ENCODE data around the gene SLC41A3. TPM values are rescaled to one million over a fixed set of nuclear protein-coding genes. Genes with fewer than 3 reads are reported as not detected.

The SLC41A3 gene
- total and polyA plus RNA-seq, 2 experiments from 2014 or later = 19.8 to 56.0 TPM

- no peaks in the 10 kb centered on the region for H3K79me2 ChIP-seq (ENCODE audit: insufficient read depth)
- 74 to 76% methylated on average over 8 of the region's 8 CpGs for WGBS, 2 experiments (ENCODE audit: low coverage in 1 of 2, low lambda C conversion rate in 2 of 2, missing lambda C conversion rate in 2 of 2)
Observed at GRCh38 chr3:126119976-126120375, 36.1 kb upstream of the SLC41A3 start.

GRCh38 chr3:126119008-126119675, 35.2 kb upstream of the SLC41A3 start:
- no peak for DNase-seq
- WGBS, 2 experiments (ENCODE audit: low coverage in 1 of 2, low lambda C conversion rate in 2 of 2, missing lambda C conversion rate in 2 of 2) = 57% methylated on average over 7 of the region's 7 CpGs
- Histone ChIP-seq H3F3A (ENCODE audit: insufficient read depth) (no peaks in the 10 kb centered on the region), H4K20me1 (ENCODE audit: insufficient read depth) (no peaks in the 10 kb centered on the region), H3K9me2 (ENCODE audit: insufficient read depth) (no peaks in the 10 kb centered on the region), H3K27me3 (replicated peaks; ENCODE audit: insufficient read depth) (peaks cover 40% of the 10 kb centered on the region), H2AFZ (no peak overlapping the region), H3K9ac (no peak overlapping the region), H3K9me3 (ENCODE audit: low read depth) (no peaks in the 10 kb centered on the region), H3K27ac (no peak overlapping the region), H3K4me3 (no peak overlapping the region), H3K79me2 (ENCODE audit: insufficient read depth) (no peaks in the 10 kb centered on the region), H3K4me2 (ENCODE audit: unreplicated experiment) (no peak overlapping the region), H3K36me3 (ENCODE audit: low read depth) (no peaks in the 10 kb centered on the region), H3K4me1 (ENCODE audit: insufficient read depth) (no peaks in the 10 kb centered on the region)
- no peak for TF ChIP-seq EZH2phosphoT487 (IDR thresholded peaks at IDR 0.05; ENCODE audit: insufficient read depth, low read depth)
- no peak for TF ChIP-seq EZH2 (IDR thresholded peaks at IDR 0.05; ENCODE audit: insufficient read depth, poor library complexity, severe bottlenecking)
- in situ Hi-C loops (cut with MboI) = no loop called here

More at GRCh38 chr3:126119976-126120375, 36.1 kb upstream of the SLC41A3 start:
- no peaks in the 10 kb centered on the region for H3F3A ChIP-seq (ENCODE audit: insufficient read depth)
- no peak overlapping the region for H3K27ac ChIP-seq
- no peaks in the 10 kb centered on the region for H4K20me1 ChIP-seq (ENCODE audit: insufficient read depth)
- no peaks in the 10 kb centered on the region for H3K9me3 ChIP-seq (ENCODE audit: low read depth)
- H3K4me1 ChIP-seq (ENCODE audit: insufficient read depth) = no peaks in the 10 kb centered on the region
- H3K4me3 ChIP-seq = no peak overlapping the region
- DNase-seq = no peak
- no peaks in the 10 kb centered on the region for H3K36me3 ChIP-seq (ENCODE audit: low read depth)
- no peak overlapping the region for H3K9ac ChIP-seq
- no peak overlapping the region for H2AFZ ChIP-seq
- H3K9me2 ChIP-seq (ENCODE audit: insufficient read depth) = no peaks in the 10 kb centered on the region
- TF ChIP-seq EZH2 (IDR thresholded peaks at IDR 0.05; ENCODE audit: insufficient read depth, poor library complexity, severe bottlenecking) (no peak), EZH2phosphoT487 (IDR thresholded peaks at IDR 0.05; ENCODE audit: insufficient read depth, low read depth) (no peak)
- in situ Hi-C loops (cut with MboI) = no loop called here
- peaks cover 40% of the 10 kb centered on the region for H3K27me3 ChIP-seq (replicated peaks; ENCODE audit: insufficient read depth)
- H3K4me2 ChIP-seq (ENCODE audit: unreplicated experiment) = no peak overlapping the region

GRCh38 chr3:126118591-126118990, 34.7 kb upstream of the SLC41A3 start:
- Histone ChIP-seq H3K9me3 (ENCODE audit: low read depth) (no peaks in the 10 kb centered on the region), H3K27ac (no peak overlapping the region), H2AFZ (no peak overlapping the region), H3K79me2 (ENCODE audit: insufficient read depth) (no peaks in the 10 kb centered on the region), H3K27me3 (replicated peaks; ENCODE audit: insufficient read depth) (peaks cover 40% of the 10 kb centered on the region), H3F3A (ENCODE audit: insufficient read depth) (no peaks in the 10 kb centered on the region), H3K36me3 (ENCODE audit: low read depth) (no peaks in the 10 kb centered on the region), H4K20me1 (ENCODE audit: insufficient read depth) (no peaks in the 10 kb centered on the region), H3K9me2 (ENCODE audit: insufficient read depth) (no peaks in the 10 kb centered on the region), H3K9ac (no peak overlapping the region), H3K4me2 (ENCODE audit: unreplicated experiment) (no peak overlapping the region), H3K4me1 (ENCODE audit: insufficient read depth) (no peaks in the 10 kb centered on the region), H3K4me3 (no peak overlapping the region)
- in situ Hi-C loops (cut with MboI) = no loop called here
- no peak for DNase-seq
- TF ChIP-seq EZH2phosphoT487 (IDR thresholded peaks at IDR 0.05; ENCODE audit: insufficient read depth, low read depth) = no peak
- no peak for TF ChIP-seq EZH2 (IDR thresholded peaks at IDR 0.05; ENCODE audit: insufficient read depth, poor library complexity, severe bottlenecking)
- 57 to 68% methylated on average over 10 to 11 of the region's 11 CpGs for WGBS, 2 experiments (ENCODE audit: low coverage in 1 of 2, low lambda C conversion rate in 2 of 2, missing lambda C conversion rate in 2 of 2)

- no peak overlapping the region for H3K4me3 ChIP-seq
- WGBS, 2 experiments (ENCODE audit: low coverage in 1 of 2, low lambda C conversion rate in 2 of 2, missing lambda C conversion rate in 2 of 2) = 38 to 51% methylated on average over 9 of the region's 9 CpGs
- no peak for DNase-seq
- no peaks in the 10 kb centered on the region for H3K9me2 ChIP-seq (ENCODE audit: insufficient read depth)
- no peak overlapping the region for H3K9ac ChIP-seq
- H3K9me3 ChIP-seq (ENCODE audit: low read depth) = no peaks in the 10 kb centered on the region
- no peaks in the 10 kb centered on the region for H3K4me1 ChIP-seq (ENCODE audit: insufficient read depth)
- no peak overlapping the region for H3K4me2 ChIP-seq (ENCODE audit: unreplicated experiment)
- H3K79me2 ChIP-seq (ENCODE audit: insufficient read depth) = no peaks in the 10 kb centered on the region
- in situ Hi-C loops (cut with MboI) = no loop called here
- H4K20me1 ChIP-seq (ENCODE audit: insufficient read depth) = no peaks in the 10 kb centered on the region
- TF ChIP-seq EZH2 (IDR thresholded peaks at IDR 0.05; ENCODE audit: insufficient read depth, poor library complexity, severe bottlenecking) (no peak), EZH2phosphoT487 (IDR thresholded peaks at IDR 0.05; ENCODE audit: insufficient read depth, low read depth) (no peak)
- no peak overlapping the region for H2AFZ ChIP-seq
- H3F3A ChIP-seq (ENCODE audit: insufficient read depth) = no peaks in the 10 kb centered on the region
- peaks cover 39% of the 10 kb centered on the region for H3K27me3 ChIP-seq (replicated peaks; ENCODE audit: insufficient read depth)
- H3K27ac ChIP-seq = no peak overlapping the region
- H3K36me3 ChIP-seq (ENCODE audit: low read depth) = no peaks in the 10 kb centered on the region
Observed at GRCh38 chr3:126117786-126118185, 33.9 kb upstream of the SLC41A3 start.
